SKM-1 treated with dmso at 0.1 percent for 144 hours (cell line): ENCODE data around the gene FHIT.

Source experiments
- DNase-seq: peaks from one replicate; lab custom pipeline; 2025; ENCODE audit not compliant: unreplicated experiment; lab: John Stamatoyannopoulos, UW

Gene FHIT

GRCh38 chr3:60652829-60653228 lies 598.4 kb downstream of the FHIT start:
- DNase-seq = no peak

- no peak for DNase-seq
These were observed 599.5 kb downstream of the FHIT start for GRCh38 chr3:60651799-60652198.

- DNase-seq = no peak
These were observed 601.1 kb downstream of the FHIT start for GRCh38 chr3:60650171-60650570.

GRCh38 chr3:60645801-60646200 lies 605.5 kb downstream of the FHIT start:
- DNase-seq = no peak

GRCh38 chr3:60643831-60644230 lies 607.4 kb downstream of the FHIT start:
- DNase-seq = no peak

- no peak for DNase-seq
These were observed 609.9 kb downstream of the FHIT start for GRCh38 chr3:60641354-60641753.

GRCh38 chr3:60636846-60637245 lies 614.4 kb downstream of the FHIT start:
- DNase-seq = no peak

GRCh38 chr3:60633644-60634043 lies 617.6 kb downstream of the FHIT start:
- DNase-seq = no peak

- no peak for DNase-seq
These were observed 619.7 kb downstream of the FHIT start for GRCh38 chr3:60631509-60631908.

- no peak for DNase-seq
These were observed 620.3 kb downstream of the FHIT start for GRCh38 chr3:60630953-60631352.

- no peak for DNase-seq
These were observed 621.4 kb downstream of the FHIT start for GRCh38 chr3:60629816-60630215.

GRCh38 chr3:60622349-60622748 lies 628.9 kb downstream of the FHIT start:
- no peak for DNase-seq

GRCh38 chr3:60617188-60617587 lies 634.1 kb downstream of the FHIT start:
- DNase-seq = no peak

- no peak for DNase-seq
These were observed 637.4 kb downstream of the FHIT start for GRCh38 chr3:60613769-60614303.

- no peak for DNase-seq
These were observed 640.7 kb downstream of the FHIT start for GRCh38 chr3:60610441-60611112.

GRCh38 chr3:60609446-60609845 lies 641.8 kb downstream of the FHIT start:
- no peak for DNase-seq

GRCh38 chr3:60603860-60604259 lies 647.4 kb downstream of the FHIT start:
- DNase-seq = no peak

GRCh38 chr3:60600848-60601247 lies 650.4 kb downstream of the FHIT start:
- DNase-seq = no peak

GRCh38 chr3:60599586-60599985 lies 651.7 kb downstream of the FHIT start:
- no peak for DNase-seq

- DNase-seq = no peak
These were observed 652.6 kb downstream of the FHIT start for GRCh38 chr3:60598671-60599070.

- no peak for DNase-seq
These were observed 657.2 kb downstream of the FHIT start for GRCh38 chr3:60594025-60594424.

GRCh38 chr3:60591267-60591666 lies 660.0 kb downstream of the FHIT start:
- DNase-seq = no peak

- no peak for DNase-seq
These were observed 662.4 kb downstream of the FHIT start for GRCh38 chr3:60588806-60589205.
